Activated T-cell treated with anti-CD3 and anti-CD28 coated beads, Interleukin-2, amount 50 U/mL, for 4 hours (primary cell): Measurements from ENCODE around the gene PCSK6. TPM values are rescaled to one million over a fixed set of nuclear protein-coding genes. Genes with fewer than 3 reads are reported as not detected.

Experiments used
- ATAC-seq, 2 donors: fragments of 200-7000 bp; cut with Tn5 transposase; one replicate each; pipeline ENCODE4 v1.10.0; 2021
- DNase-seq: peaks from one replicate; pipeline ENCODE4 v3.0.0-alpha.2; 2020
- H3K27me3 Mint-ChIP-seq: one replicate; pipeline ENCODE4 v1.8.0; 2021; ENCODE audit warnings: low read depth, mixed read lengths
- H3K36me3 Mint-ChIP-seq: one replicate; pipeline ENCODE4 v1.8.0; 2022; ENCODE audit warnings: mixed read lengths; ENCODE audit not compliant: insufficient read depth
- H3K4me1 Mint-ChIP-seq: one replicate; pipeline ENCODE4 v1.8.0; 2021; ENCODE audit warnings: low read depth, mixed read lengths
- H3K4me3 Mint-ChIP-seq: one replicate; pipeline ENCODE4 v1.8.0; 2021; ENCODE audit warnings: mild to moderate bottlenecking, moderate library complexity, mixed read lengths
- H3K9me3 Mint-ChIP-seq: one replicate; pipeline ENCODE4 v1.8.0; 2021; ENCODE audit warnings: mixed read lengths
- total RNA-seq, 3 donors: library from RNA; stranded (reverse); gene quantifications; one replicate each; pipeline ENCODE4 v1.2.1, GENCODE V29; 2021

The PCSK6 gene
- total RNA-seq, 3 donors from 2014 or later, result 0.53 to 0.83 (median 0.65) TPM

- Mint-ChIP-seq H3K36me3 (no peaks in the 10 kb centered on the region), H3K4me3 (no peak overlapping the region), H3K27me3 (peaks cover 8% of the 10 kb centered on the region), H3K4me1 (no peaks in the 10 kb centered on the region), H3K9me3 (no peaks in the 10 kb centered on the region)
- ATAC-seq (no peak), DNase-seq (no peak)
These were observed 116.5 kb downstream of the PCSK6 start for GRCh38 chr15:101372960-101373525.

GRCh38 chr15:101372149-101372577 lies 117.3 kb downstream of the PCSK6 start:
- peaks cover 10% of the 10 kb centered on the region for H3K27me3 Mint-ChIP-seq
- H3K4me3 Mint-ChIP-seq, result no peak overlapping the region
- DNase-seq (no peak), ATAC-seq (no peak)
- H3K36me3 Mint-ChIP-seq, result no peaks in the 10 kb centered on the region
- H3K4me1 Mint-ChIP-seq, result no peaks in the 10 kb centered on the region
- no peaks in the 10 kb centered on the region for H3K9me3 Mint-ChIP-seq

DNA sequence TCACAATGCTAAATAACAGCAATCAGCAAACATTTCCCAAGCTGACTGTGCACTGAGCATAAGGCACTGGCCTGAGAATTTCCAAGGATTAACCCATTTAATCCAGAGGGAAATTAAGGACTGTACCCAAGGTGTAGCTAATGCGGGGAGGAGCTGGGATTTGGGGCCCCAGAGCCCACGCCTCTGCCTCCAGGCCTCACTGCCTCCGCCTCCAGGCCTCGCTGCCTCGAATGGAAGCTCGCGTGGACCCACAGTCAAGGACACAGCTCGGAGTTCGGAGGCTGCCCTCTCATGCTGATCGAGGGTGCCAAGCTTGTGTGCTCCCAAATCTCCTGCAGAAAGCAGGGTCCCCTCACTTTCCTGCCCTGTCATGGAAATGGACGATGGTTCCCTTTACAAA lies 118.0 kb downstream of the PCSK6 start:
- no peaks in the 10 kb centered on the region for H3K36me3 Mint-ChIP-seq
- H3K27me3 Mint-ChIP-seq, result peaks cover 11% of the 10 kb centered on the region
- no peaks in the 10 kb centered on the region for H3K4me1 Mint-ChIP-seq
- H3K9me3 Mint-ChIP-seq, result no peaks in the 10 kb centered on the region
- ATAC-seq, result no peak
- DNase-seq, result no peak
- H3K4me3 Mint-ChIP-seq, result no peak overlapping the region

- Mint-ChIP-seq H3K4me1 (no peaks in the 10 kb centered on the region), H3K27me3 (peaks cover 11% of the 10 kb centered on the region), H3K4me3 (no peak overlapping the region), H3K9me3 (no peaks in the 10 kb centered on the region), H3K36me3 (no peaks in the 10 kb centered on the region)
- DNase-seq (no peak), ATAC-seq (no peak)
These were observed 118.4 kb downstream of the PCSK6 start for GRCh38 chr15:101371081-101371480.

GRCh38 chr15:101370330-101371024 lies 119.0 kb downstream of the PCSK6 start:
- H3K4me3 Mint-ChIP-seq, result no peak overlapping the region
- H3K27me3 Mint-ChIP-seq, result peaks cover 16% of the 10 kb centered on the region
- no peaks in the 10 kb centered on the region for H3K4me1 Mint-ChIP-seq
- ATAC-seq (no peak), DNase-seq (no peak)
- no peaks in the 10 kb centered on the region for H3K36me3 Mint-ChIP-seq
- peaks cover 2% of the 10 kb centered on the region for H3K9me3 Mint-ChIP-seq

- Mint-ChIP-seq H3K9me3 (peaks cover 5% of the 10 kb centered on the region), H3K36me3 (no peaks in the 10 kb centered on the region), H3K27me3 (peaks cover 15% of the 10 kb centered on the region), H3K4me1 (no peaks in the 10 kb centered on the region), H3K4me3 (no peak overlapping the region)
- ATAC-seq (no peak), DNase-seq (no peak)
These were observed 119.8 kb downstream of the PCSK6 start for GRCh38 chr15:101369676-101370075.

DNA sequence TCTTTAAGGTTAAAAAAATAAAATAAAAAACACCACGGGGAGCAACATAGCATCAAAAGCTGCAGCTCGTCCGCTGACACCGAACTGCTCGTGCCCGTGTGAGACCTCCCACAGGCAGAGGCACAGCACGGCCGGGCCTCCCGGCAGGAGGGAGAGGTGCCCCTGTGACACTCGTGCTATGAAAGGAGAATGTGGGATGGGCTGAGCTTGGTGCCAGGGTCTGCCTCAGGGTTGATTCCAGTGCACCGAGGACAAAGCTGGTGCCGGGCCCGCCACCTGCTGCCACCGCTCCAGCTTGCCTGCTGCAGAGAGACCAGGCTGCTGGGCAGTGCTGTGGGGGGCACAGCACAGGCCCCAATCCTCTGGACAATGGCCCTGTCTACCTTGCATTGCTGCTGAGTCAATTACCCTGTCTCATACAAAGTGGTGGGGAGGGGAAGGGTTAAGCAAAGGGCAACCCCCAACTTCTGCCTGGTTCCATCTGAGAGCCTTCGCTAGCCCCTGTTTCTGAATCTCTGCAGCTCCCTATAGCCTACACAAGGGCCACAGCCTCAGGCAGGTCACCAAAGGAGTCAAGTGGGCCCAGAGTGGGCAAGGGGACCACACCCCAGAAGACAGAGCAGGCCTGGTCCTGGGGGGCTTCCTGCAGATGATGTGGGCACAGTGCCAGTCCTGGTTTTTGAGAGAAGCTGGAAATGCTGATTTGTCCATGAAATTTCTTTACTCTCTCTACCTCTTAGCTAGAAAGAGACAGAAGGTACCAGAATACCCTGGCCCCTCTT lies 120.5 kb downstream of the PCSK6 start:
- H3K9me3 Mint-ChIP-seq, result peaks cover 5% of the 10 kb centered on the region
- ATAC-seq (no peak), DNase-seq (no peak)
- no peaks in the 10 kb centered on the region for H3K36me3 Mint-ChIP-seq
- H3K4me1 Mint-ChIP-seq, result no peaks in the 10 kb centered on the region
- H3K27me3 Mint-ChIP-seq, result peaks cover 15% of the 10 kb centered on the region
- H3K4me3 Mint-ChIP-seq, result no peak overlapping the region

DNA sequence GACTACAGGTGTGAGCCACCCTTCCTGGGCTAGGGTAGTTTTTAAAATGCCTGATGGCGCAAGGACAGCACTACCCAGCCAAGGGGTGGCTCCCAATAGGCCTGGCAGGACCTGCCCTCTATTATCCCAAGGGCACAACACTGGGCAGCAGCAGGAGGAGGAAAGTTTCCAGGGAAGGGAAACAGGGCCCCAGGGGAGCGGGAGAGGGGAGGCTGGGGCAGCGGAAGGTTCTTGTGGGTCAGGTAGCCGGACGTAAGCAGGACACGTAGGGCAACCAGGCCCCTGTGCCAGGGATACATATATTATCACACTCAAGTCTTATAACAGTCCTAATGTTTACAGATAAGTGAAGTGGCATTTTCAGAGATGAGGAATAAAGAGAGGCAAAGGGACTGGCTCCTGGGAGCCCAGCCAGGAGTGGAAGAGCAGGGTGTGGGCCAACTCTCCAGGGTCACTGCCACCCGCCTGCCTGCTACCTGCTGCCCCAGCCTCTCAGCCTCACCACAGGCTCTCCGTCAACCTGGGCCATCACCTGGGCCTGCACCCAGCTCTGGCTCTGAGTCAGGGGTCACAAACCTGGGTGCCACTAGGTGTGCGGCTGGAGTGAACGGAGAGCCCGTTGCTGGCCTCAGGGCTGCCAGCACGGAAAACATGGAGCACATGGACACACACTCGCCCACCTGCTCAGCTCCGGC lies 121.3 kb downstream of the PCSK6 start:
- no peaks in the 10 kb centered on the region for H3K4me1 Mint-ChIP-seq
- DNase-seq, result no peak
- ATAC-seq, result no peak
- peaks cover 5% of the 10 kb centered on the region for H3K9me3 Mint-ChIP-seq
- peaks cover 15% of the 10 kb centered on the region for H3K27me3 Mint-ChIP-seq
- H3K4me3 Mint-ChIP-seq, result no peak overlapping the region
- H3K36me3 Mint-ChIP-seq, result no peaks in the 10 kb centered on the region

GRCh38 chr15:101366853-101367252 lies 122.7 kb downstream of the PCSK6 start:
- ATAC-seq, result no peak

GRCh38 chr15:101362986-101363566 lies 126.4 kb downstream of the PCSK6 start:
- H3K4me1 Mint-ChIP-seq, result no peaks in the 10 kb centered on the region
- no peaks in the 10 kb centered on the region for H3K36me3 Mint-ChIP-seq
- DNase-seq (no peak), ATAC-seq (no peak)
- H3K9me3 Mint-ChIP-seq, result peaks cover 5% of the 10 kb centered on the region
- no peak overlapping the region for H3K4me3 Mint-ChIP-seq
- H3K27me3 Mint-ChIP-seq, result peaks cover 16% of the 10 kb centered on the region

More at GRCh38 chr15:101366853-101367252, 122.7 kb downstream of the PCSK6 start:
- no peak for DNase-seq
- Mint-ChIP-seq H3K4me3 (no peak overlapping the region), H3K36me3 (no peaks in the 10 kb centered on the region), H3K27me3 (peaks cover 15% of the 10 kb centered on the region), H3K9me3 (peaks cover 5% of the 10 kb centered on the region), H3K4me1 (no peaks in the 10 kb centered on the region)

GRCh38 chr15:101362359-101362758 lies 127.1 kb downstream of the PCSK6 start:
- ATAC-seq (no peak), DNase-seq (no peak)
- no peaks in the 10 kb centered on the region for H3K4me1 Mint-ChIP-seq
- peaks cover 16% of the 10 kb centered on the region for H3K27me3 Mint-ChIP-seq
- H3K36me3 Mint-ChIP-seq, result no peaks in the 10 kb centered on the region
- H3K4me3 Mint-ChIP-seq, result no peak overlapping the region
- peaks cover 5% of the 10 kb centered on the region for H3K9me3 Mint-ChIP-seq

DNA sequence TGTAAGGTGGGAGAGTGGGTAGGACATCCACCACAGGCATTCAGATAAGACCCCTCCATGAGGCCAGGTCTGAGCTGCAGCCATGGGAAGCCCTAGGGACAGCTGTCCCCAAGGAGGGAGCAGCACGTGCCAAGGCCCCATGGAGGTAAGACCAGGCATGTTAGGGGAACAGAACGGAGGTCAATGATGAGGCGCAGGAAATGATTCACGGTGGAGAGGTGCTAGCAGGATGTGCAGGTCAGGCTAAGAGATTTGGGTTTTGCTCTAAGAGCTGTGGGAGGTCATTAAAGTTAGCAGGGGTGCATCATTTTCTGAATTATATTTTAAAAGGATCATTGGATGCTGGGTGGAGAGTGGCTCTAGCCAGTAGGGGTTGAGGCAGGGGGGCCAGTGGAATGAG lies 128.1 kb downstream of the PCSK6 start:
- peaks cover 15% of the 10 kb centered on the region for H3K27me3 Mint-ChIP-seq
- DNase-seq (no peak), ATAC-seq (no peak)

GRCh38 chr15:101359365-101359947 lies 130.1 kb downstream of the PCSK6 start:
- DNase-seq (no peak), ATAC-seq (no peak)
- Mint-ChIP-seq H3K4me3 (no peak overlapping the region), H3K27me3 (peaks cover 9% of the 10 kb centered on the region), H3K4me1 (no peaks in the 10 kb centered on the region), H3K36me3 (no peaks in the 10 kb centered on the region), H3K9me3 (no peaks in the 10 kb centered on the region)

More for the DNA sequence above, 128.1 kb downstream of the PCSK6 start:
- Mint-ChIP-seq H3K4me1 (no peaks in the 10 kb centered on the region), H3K4me3 (no peak overlapping the region), H3K36me3 (no peaks in the 10 kb centered on the region), H3K9me3 (peaks cover 5% of the 10 kb centered on the region)

- H3K36me3 Mint-ChIP-seq, result no peaks in the 10 kb centered on the region
- H3K9me3 Mint-ChIP-seq, result no peaks in the 10 kb centered on the region
- DNase-seq, result no peak
- no peaks in the 10 kb centered on the region for H3K4me1 Mint-ChIP-seq
- peaks cover 10% of the 10 kb centered on the region for H3K27me3 Mint-ChIP-seq
- ATAC-seq, result no peak
- no peak overlapping the region for H3K4me3 Mint-ChIP-seq
These were observed 130.6 kb downstream of the PCSK6 start for GRCh38 chr15:101358895-101359294.
